Liver (tissue), 3 donors: Measurements from ENCODE around the gene ARHGEF10L.

ENCODE experiments used
- CTCF ChIP-seq: fragments of 150-350 bp; IDR thresholded peaks from 2 replicates; pipeline ENCODE4 v1.5.1; 2017; ENCODE audit warnings: improper control_type of control experiment, low read depth, low read length; ENCODE audit not compliant: missing input control
- EGR1 ChIP-seq, 2 donors: IDR thresholded peaks; 2 replicates each; pipeline ENCODE4 v1.6.1; 2016 to 2018; ENCODE audit warnings: antibody characterized with exemption in 2 of 2, low read depth in 2 of 2
- GABPA ChIP-seq, 2 donors: IDR thresholded peaks in 1 of 2; conservative IDR thresholded peaks in 1 of 2; 2 replicates each; pipeline ENCODE4 v1.6.1; 2016; ENCODE audit warnings: antibody characterized with exemption in 2 of 2, mild to moderate bottlenecking in 1 of 2, moderate library complexity in 1 of 2
- MAX ChIP-seq: IDR thresholded peaks from 2 replicates; pipeline ENCODE4 v1.6.1; 2016; ENCODE audit warnings: antibody characterized with exemption
- NR2F2 ChIP-seq: IDR thresholded peaks from 2 replicates; pipeline ENCODE4 v1.6.1; 2016; ENCODE audit warnings: antibody characterized with exemption
- RXRA ChIP-seq, 2 donors: IDR thresholded peaks; 2 replicates each; pipeline ENCODE4 v1.6.1; 2017 to 2018; ENCODE audit warnings: antibody characterized with exemption in 2 of 2, mild to moderate bottlenecking in 1 of 2
- TF ChIP-seq, protein P1 (sequence below): IDR thresholded peaks from 2 replicates; pipeline ENCODE4 v1.6.1; 2016; ENCODE audit warnings: antibody characterized with exemption
- donor health status: healthy.
- donor health status: healthy.

DNA sequence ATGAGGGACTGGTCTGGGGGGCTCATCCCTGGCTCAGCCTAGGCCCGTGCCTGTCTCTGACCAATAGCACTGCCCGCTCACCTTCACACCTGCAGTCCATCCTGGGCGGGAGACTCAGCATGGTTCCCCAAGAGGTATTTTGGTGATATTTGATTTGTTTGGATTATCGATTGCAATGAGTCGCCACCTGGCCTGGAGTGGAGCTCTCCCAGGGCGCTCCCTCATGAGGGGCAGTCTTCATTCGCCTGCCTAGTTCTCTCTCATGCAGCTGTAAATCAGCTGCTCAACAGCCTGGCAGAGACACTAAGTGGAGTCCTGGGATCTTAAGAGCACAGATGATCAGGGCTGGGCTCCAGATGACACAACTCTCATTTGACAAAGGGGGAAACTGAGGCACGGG, 125.6 kb downstream of the ARHGEF10L start:
- TF ChIP-seq GABPA (IDR thresholded peaks at IDR 0.05 in 1 of 2, conservative IDR thresholded peaks at IDR 0.05 in 1 of 2) (no peak), CTCF (no peak), MAX (no peak), NR2F2 (no peak), RXRA (IDR thresholded peaks at IDR 0.05) (no peak), EGR1 (IDR thresholded peaks at IDR 0.05; ENCODE audit: low read depth in 2 of 2) (no peak)
- TF ChIP-seq, protein P1, sequence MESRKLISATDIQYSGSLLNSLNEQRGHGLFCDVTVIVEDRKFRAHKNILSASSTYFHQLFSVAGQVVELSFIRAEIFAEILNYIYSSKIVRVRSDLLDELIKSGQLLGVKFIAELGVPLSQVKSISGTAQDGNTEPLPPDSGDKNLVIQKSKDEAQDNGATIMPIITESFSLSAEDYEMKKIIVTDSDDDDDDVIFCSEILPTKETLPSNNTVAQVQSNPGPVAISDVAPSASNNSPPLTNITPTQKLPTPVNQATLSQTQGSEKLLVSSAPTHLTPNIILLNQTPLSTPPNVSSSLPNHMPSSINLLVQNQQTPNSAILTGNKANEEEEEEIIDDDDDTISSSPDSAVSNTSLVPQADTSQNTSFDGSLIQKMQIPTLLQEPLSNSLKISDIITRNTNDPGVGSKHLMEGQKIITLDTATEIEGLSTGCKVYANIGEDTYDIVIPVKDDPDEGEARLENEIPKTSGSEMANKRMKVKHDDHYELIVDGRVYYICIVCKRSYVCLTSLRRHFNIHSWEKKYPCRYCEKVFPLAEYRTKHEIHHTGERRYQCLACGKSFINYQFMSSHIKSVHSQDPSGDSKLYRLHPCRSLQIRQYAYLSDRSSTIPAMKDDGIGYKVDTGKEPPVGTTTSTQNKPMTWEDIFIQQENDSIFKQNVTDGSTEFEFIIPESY: no peak
